Stimulated activated CD8-positive, alpha-beta memory T cell treated with anti-CD3 and anti-CD28 coated beads, Interleukin-7, amount 100 ng/mL, for 4 hours (primary cell): Measurements from ENCODE around the gene TBC1D22A.
"Not testable (repeated sequence)": the region's sequence is repeated elsewhere in the genome, so short reads cannot be mapped to it uniquely, and the experiment has no call there.

Source experiments
- DNase-seq, 2 donors: peaks; one replicate each; pipeline ENCODE4 v3.0.0-alpha.2; 2020; ENCODE audit warnings: low read depth in 2 of 2

TBC1D22A gene

DNA sequence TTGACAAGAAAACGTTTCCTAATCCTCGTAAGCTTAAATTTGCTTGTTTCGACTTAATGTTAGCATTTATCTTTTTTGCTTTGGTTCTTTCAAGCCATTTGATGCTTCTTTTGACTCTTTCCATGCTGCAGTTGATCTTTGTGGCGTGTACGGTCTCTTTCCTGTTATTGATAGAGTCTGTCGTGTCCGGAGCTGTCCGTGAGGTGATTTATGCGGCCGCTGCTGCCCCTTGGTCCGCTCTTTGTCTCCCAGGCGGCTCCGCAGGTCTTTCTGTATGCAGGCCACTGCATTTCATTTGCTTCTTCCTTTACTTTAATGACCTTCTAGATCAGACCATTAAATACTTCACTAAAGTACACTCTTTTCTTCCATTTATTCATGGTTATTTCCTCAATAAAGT is 50.3 kb downstream of the TBC1D22A start:
- no peak for DNase-seq

DNA sequence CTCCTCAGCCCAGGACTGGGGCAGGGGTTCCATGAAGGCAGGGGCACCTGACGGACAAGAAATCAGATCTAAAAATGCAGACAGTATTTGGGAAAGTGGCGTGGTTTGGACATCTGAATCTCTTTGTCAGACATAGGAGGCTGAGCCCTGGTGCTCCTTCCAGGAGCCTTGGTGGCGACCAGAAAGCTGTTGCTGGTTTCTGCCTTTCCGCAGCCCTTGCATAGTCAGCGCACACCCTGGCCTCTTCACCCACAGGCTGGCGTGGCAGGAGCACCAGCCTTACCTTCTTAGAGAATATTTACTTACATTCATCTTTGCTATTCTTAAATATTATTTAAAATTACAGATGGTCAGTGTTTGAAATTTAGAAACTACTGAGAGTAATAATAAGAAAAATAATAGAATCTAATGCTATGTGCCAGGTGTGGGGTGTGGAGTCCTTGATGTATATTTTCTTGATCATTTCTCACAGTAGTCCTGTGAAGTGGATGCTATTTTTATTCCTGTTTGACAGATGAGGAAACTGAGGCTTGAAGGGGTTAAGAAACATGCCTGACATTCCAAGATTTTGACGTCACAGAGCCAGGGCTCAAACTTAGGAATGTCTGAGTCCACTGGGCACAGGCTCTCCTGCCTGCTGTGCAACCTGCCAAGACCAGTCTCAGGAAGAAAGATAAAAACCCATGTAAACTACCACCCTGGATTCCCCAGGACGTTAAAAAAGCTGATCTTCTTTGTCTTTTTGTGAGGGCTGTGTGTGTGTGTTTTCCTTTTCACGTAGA is 51.6 kb downstream of the TBC1D22A start:
- DNase-seq = no peak

GRCh38 chr22:46815132-46815531 is 52.7 kb downstream of the TBC1D22A start:
- DNase-seq = no peak

- no peak for DNase-seq
These were observed 53.1 kb downstream of the TBC1D22A start for GRCh38 chr22:46815559-46815895.

- DNase-seq = no peak
These were observed 53.7 kb downstream of the TBC1D22A start for GRCh38 chr22:46815896-46816731.

- not testable (repeated sequence) for DNase-seq
These were observed 54.9 kb downstream of the TBC1D22A start for GRCh38 chr22:46817390-46817789.

- DNase-seq = no peak
These were observed 60.8 kb downstream of the TBC1D22A start for GRCh38 chr22:46823248-46823647.

GRCh38 chr22:46823654-46824053 is 61.2 kb downstream of the TBC1D22A start:
- no peak for DNase-seq

DNA sequence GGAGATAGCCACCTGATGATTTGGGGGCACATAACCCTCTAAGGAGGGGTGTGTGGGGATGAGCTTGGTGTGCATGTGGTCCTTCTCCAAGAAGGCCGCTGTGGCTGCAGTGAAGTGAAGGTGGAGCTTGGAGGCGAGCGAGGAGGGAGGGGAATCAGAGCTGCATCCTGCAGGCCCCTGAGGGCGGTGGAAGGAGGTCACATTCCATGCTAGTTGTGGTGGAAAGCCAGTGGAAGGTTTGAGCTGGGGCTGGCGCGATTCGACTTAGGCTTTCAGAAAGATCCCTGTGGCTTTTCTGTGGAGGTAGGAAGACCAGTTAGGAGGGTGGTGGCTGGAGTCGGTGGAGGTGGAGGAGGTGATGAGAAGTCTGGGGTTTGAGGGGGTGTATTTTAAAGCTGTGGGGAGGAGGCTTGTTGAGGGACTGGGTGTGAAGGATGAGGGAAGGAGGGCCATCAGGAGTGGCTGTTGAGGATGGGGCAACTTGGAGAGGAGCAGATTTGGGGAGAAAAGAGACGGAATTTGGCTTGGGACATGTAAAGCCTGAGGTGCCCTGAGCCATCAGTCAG is 62.0 kb downstream of the TBC1D22A start:
- DNase-seq = no peak

DNA sequence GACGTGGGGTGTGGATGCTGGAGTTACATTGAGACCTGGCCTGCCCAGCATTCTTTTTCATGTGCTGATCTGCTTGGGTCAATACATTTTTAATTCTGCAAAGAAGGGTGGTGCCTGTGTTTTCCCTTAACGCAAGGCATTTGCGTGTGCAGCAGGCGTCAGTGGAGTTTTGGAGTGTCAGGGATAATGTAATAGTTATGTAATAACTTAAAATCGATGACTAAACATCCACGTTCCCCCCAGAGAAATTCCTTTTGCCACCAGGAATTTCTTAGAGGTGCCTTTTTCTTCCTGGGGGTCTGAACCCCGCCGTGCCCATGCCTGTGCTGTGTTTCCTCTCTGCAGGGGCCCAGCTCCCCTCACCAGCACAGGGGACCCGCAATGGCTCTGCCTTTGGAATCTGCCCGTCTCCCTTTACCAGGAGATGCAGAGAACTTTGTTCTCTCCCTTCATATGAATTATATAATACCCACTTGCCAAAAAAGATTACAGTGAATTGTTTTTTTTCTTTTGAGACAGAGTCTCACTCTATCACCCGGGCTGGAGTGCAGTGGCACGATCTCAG is 62.6 kb downstream of the TBC1D22A start:
- no peak for DNase-seq

DNA sequence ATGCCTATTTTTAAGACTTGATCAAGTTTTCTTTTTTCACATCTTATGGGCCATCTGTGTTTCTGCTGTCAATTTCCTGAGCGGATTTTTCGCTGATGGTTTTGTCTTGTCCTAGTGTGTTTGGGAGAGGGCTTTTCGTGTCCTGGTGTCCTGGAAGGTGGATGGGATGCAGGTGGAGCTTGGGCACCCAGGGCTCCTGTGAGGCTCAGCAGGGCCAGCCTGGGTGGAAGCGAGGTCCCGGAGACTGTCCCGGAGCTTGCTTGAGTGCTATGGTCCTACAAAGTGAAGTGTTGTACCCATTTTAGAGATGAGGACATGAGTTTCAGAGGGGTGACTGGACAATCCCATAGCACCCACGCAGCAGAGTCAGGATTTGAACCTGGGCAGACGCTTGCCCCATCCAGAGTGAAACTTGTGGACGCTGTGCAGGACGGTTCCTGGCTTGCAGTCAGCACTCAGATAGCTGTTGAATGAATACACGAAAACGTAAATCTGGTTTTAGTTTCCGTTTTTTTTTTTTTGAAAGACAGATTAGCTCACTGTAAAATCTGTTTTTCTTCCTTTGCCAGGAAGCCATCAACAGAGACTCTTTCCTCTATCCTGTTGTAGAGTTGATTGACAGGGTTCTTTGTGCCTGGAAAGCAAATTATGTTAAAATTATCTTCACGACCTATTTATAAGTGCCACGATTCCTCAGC is 64.1 kb downstream of the TBC1D22A start:
- no peak for DNase-seq

GRCh38 chr22:46827136-46827780 is 64.8 kb downstream of the TBC1D22A start:
- no peak for DNase-seq

DNA sequence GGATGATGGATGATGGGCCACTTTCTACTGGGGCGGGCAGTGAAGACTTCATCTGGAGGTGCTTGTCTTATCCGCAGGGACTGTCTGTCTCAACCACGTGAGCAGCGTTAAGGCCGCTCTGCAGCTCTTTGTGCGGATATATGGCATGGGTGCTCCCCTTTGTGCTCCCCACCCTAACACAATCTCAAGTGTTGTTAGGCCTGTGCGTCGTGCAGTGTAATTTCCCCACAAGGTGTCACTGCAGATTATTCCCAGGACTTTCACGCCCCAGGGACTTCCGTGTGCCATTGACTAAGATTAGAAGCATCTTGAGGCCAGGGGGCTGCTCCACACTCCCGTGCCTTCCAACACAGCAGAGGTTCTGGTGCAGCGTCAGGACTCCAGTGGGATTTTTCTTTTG is 65.3 kb downstream of the TBC1D22A start:
- no peak for DNase-seq

DNA sequence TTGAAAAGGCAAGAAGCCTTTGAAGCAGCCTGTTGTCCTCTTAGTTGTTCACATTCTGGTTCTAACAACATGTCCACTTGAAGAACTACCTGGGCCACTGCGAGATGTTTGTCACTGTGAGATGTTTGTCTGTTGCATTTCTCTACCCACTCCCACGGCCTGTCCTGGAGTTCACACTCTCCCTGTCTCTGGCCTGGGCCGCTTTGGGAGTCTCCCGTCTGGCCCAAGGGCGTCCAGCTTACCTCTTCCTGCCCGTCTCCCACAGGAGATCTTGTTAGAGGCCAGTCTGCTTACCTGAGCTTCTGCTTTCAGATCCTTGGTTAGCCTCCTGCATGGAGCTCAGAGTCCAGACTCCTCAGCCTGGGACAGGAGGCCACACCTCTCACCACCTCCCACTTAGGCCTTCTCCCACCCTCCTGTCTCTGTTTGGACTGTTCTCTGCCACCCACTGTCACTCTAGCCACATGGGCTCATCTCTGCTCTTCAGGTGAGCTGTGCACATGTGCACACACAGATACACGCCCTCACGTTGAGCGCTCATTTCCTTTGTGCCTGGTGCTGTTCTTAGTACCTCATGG is 66.0 kb downstream of the TBC1D22A start:
- no peak for DNase-seq

DNA sequence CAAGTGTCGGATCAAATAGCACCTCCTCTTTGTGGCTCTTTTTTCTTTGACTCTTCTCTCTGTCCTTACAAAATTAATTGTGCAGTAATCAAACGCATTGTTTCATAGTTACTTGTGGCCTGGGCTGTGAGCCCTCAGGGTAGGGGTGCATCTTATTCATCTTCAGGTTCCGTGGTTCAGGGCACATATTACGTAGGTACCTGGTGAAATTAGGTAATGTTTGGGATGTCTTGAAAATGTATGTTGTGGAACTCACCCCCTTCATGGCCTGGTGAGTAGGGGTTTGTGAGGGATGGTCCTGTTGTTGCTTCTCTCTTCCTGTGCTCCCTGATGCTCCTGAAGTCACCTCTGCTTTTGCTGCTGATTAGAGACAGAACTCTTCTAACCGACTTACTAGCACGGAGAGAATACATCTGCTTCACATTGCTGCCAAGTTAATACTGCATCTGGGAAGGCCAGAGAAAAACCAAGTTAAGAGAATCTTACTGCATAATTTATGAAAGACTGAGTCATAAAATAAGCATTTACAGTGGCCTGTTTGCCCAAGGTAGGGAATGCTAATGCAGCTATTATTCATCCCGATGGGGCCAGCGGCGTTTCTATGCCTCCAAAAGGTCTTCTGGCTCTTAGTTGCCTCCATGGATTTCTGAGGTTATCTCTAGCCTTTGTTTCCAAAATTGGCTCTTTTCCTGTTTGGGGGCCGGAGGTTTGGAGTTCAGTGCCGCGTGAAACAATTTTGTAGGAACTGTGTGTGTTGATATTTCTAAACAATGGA is 66.9 kb downstream of the TBC1D22A start:
- DNase-seq = no peak

DNA sequence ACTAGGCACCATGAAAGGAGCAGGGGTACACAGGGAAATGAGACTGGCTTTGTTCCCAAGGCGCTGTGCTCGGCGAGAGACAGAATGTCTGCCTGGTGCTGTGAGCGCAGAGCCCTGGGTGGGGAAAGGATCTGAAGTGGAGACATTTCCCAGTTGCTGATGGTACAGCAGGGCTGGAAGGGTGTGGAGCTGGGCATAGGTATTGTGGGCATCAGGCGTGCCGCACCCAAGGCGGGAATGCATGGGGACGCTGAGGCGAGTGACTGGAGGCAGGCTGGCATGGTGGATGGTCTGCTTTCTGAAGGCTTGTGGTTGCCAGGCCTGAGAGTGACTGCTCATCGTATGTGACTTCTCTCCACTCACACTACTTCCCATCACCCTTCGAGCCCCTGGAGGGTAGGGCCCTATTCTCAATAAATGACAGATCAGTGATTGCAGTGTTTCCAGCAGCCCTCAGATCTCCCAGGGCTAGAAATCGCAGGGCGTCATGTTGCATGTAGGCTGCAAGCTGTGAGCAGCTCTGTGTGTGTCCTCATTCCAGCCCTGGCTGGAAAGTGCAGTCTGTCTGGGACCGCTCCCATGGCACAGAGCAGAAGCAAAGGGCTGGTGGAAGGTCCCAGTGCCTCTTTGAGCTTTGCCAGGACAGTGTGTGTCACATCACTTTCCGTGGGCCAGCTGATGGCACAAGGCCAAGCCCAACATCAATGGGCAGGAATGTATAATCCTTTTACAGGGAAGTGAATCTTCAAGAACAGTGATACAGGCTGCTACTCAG is 67.7 kb downstream of the TBC1D22A start:
- no peak for DNase-seq

DNA sequence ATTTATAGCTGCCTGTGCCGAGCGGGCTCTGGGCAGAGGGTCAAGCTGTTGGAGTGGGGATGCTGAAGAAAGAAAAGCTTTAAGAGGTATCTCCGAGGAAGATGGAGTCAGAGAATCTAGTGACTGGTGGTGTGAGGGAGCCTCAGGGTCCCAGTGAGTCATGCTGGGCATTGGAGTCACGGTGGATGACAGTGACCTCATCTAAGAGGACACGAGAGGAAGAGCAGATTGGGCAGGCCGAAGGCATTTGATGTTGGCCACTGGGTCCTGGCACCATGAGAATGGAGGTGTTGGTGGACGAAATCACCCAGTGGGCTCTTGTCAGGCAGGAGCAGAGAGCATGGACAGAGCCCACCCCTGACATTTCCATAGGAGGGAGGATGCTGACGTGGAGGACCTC is 68.4 kb downstream of the TBC1D22A start:
- DNase-seq = no peak

- no peak for DNase-seq
These were observed 70.8 kb downstream of the TBC1D22A start for GRCh38 chr22:46833228-46833627.

DNA sequence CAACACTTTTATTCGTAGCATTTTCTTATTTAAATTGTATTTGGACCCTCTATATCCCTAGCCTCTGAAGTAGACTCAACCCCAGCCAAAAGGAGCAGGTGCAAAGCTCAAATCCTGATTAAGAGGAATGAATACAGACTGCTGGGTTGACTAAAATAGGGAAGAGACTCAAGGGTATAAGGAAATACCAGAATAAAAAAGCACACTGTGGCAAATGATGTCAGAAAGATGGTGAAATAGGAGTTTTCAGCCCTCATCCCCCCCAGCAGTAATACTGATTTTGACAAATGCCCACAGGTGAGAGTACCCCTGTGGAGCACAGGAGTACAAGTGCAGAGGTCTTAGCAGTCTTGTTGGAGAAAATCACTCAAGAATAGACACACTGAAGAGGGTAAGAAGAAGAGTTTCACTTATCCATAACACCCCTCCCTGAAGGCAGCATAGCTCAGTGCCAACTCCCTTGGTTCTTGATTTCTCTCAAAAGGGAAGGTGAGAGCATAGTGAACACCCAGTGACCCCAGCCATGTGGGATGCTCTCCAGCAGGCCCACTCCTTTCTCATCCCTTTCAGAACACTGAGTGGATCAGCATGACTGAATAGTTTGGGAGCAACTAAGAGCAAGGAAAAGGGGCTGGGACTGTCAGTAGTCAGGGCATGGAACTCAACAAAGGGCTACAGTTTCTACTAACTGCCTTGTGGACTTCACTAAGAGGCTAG is 71.7 kb downstream of the TBC1D22A start:
- no peak for DNase-seq
